ENCODE data around the gene ACTN1. TPM values are rescaled to one million over a fixed set of nuclear protein-coding genes. Genes with fewer than 3 reads are reported as not detected.

Gene ACTN1
- polyA plus RNA-seq, 3 donors: 41.4 to 75.0 (median 69.4) TPM

GRCh38 chr14:69002069-69002468 is 23.0 kb upstream of the ACTN1 start:
- H3K4me1 Mint-ChIP-seq: peaks cover 10% of the 10 kb centered on the region
- H3K27ac Mint-ChIP-seq: no peak overlapping the region

GRCh38 chr14:69001375-69001774 is 22.3 kb upstream of the ACTN1 start:
- no peak overlapping the region for H3K4me2 ChIP-seq (replicated peaks; ENCODE audit: extremely low read depth, low read length, poor library complexity, severe bottlenecking)
- intact Hi-C loops (cut with micrococcal nuclease): no loop called here
- Mint-ChIP-seq H3K36me3 (no peaks in the 10 kb centered on the region), H3K27me3 (ENCODE audit: low read depth in 3 of 3) (peaks cover 1 to 3% (median 2%) of the 10 kb centered on the region in 3 donors), H3K9me3 (no peaks in the 10 kb centered on the region), H3K27ac (no peak overlapping the region), H3K4me1 (peaks cover 10% of the 10 kb centered on the region), H3K4me3 (no peak overlapping the region)
- H3K36me3 ChIP-seq (replicated peaks in 1 of 2; ENCODE audit: control insufficient read depth in 1 of 2, insufficient read depth in 2 of 2, low read length in 2 of 2): no peaks in the 10 kb centered on the region
- no CpG with 5 or more reads among the region's 2 CpGs for WGBS (ENCODE audit: insufficient coverage)
- H3K9ac ChIP-seq (ENCODE audit: insufficient read depth, low read length, poor library complexity, severe bottlenecking): no peak overlapping the region
- no peaks in the 10 kb centered on the region for H3K9me3 ChIP-seq (replicated peaks in 1 of 2; ENCODE audit: control insufficient read depth in 1 of 2, insufficient read depth in 1 of 2, low read length in 2 of 2)
- no peak for DNase-seq
- H3K4me3 ChIP-seq (replicated peaks in 1 of 3; ENCODE audit: low read depth in 2 of 3, low read length in 3 of 3): no peak overlapping the region
- TF ChIP-seq CTCF (IDR thresholded peaks at IDR 0.05): no peak
- no peak overlapping the region for H3K27ac ChIP-seq (ENCODE audit: low read depth in 1 of 2, low read length in 2 of 2)
- no peaks in the 10 kb centered on the region for H3K27me3 ChIP-seq (ENCODE audit: control insufficient read depth in 2 of 2, insufficient read depth in 2 of 2, low read length in 2 of 2)
- no peaks in the 10 kb centered on the region for H4K20me1 ChIP-seq (ENCODE audit: insufficient read depth, low read length)
- H3K79me2 ChIP-seq (ENCODE audit: insufficient read depth, low read length): no peaks in the 10 kb centered on the region
- H3K4me1 ChIP-seq (ENCODE audit: control insufficient read depth in 1 of 2, insufficient read depth in 2 of 2, low read length in 2 of 2): no peaks in the 10 kb centered on the region
- no peak overlapping the region for H2AFZ ChIP-seq (ENCODE audit: insufficient read depth, low read depth, low read length, poor library complexity, severe bottlenecking)

More at GRCh38 chr14:69002069-69002468, 23.0 kb upstream of the ACTN1 start:
- H3K9me3 Mint-ChIP-seq: no peaks in the 10 kb centered on the region
- Histone ChIP-seq H3K79me2 (ENCODE audit: insufficient read depth, low read length) (no peaks in the 10 kb centered on the region), H3K9me3 (replicated peaks in 1 of 2; ENCODE audit: control insufficient read depth in 1 of 2, insufficient read depth in 1 of 2, low read length in 2 of 2) (no peaks in the 10 kb centered on the region), H3K36me3 (replicated peaks in 1 of 2; ENCODE audit: control insufficient read depth in 1 of 2, insufficient read depth in 2 of 2, low read length in 2 of 2) (no peaks in the 10 kb centered on the region), H3K27ac (ENCODE audit: low read depth in 1 of 2, low read length in 2 of 2) (no peak overlapping the region), H3K9ac (ENCODE audit: insufficient read depth, low read length, poor library complexity, severe bottlenecking) (no peak overlapping the region), H3K4me3 (replicated peaks in 1 of 3; ENCODE audit: low read depth in 2 of 3, low read length in 3 of 3) (no peak overlapping the region), H3K27me3 (ENCODE audit: control insufficient read depth in 2 of 2, insufficient read depth in 2 of 2, low read length in 2 of 2) (no peaks in the 10 kb centered on the region), H3K4me1 (ENCODE audit: control insufficient read depth in 1 of 2, insufficient read depth in 2 of 2, low read length in 2 of 2) (no peaks in the 10 kb centered on the region), H2AFZ (ENCODE audit: insufficient read depth, low read depth, low read length, poor library complexity, severe bottlenecking) (no peak overlapping the region), H4K20me1 (ENCODE audit: insufficient read depth, low read length) (no peaks in the 10 kb centered on the region), H3K4me2 (replicated peaks; ENCODE audit: extremely low read depth, low read length, poor library complexity, severe bottlenecking) (no peak overlapping the region)
- peak; percentile 26 for TF ChIP-seq CTCF (IDR thresholded peaks at IDR 0.05)
- peaks cover 1 to 3% (median 2%) of the 10 kb centered on the region in 3 donors for H3K27me3 Mint-ChIP-seq (ENCODE audit: low read depth in 3 of 3)
- intact Hi-C loops (cut with micrococcal nuclease): no loop called here
- no peaks in the 10 kb centered on the region for H3K36me3 Mint-ChIP-seq
- peak in 2 of 3 donors; percentile 37 to 47 for DNase-seq
- H3K4me3 Mint-ChIP-seq: no peak overlapping the region
- WGBS (ENCODE audit: insufficient coverage): 88% methylated on average over 3 of the region's 3 CpGs

Data from CD14-positive monocyte (primary cell).